Activated CD8-positive, alpha-beta memory T cell treated with anti-CD3 and anti-CD28 coated beads for 24 hours (primary cell): ENCODE data around the gene PRR12.
"Not testable (repeated sequence)": the region's sequence is repeated elsewhere in the genome, so short reads cannot be mapped to it uniquely, and the experiment has no call there.

Experiments used
- DNase-seq: peaks from one replicate; pipeline ENCODE4 v3.0.0-alpha.2; 2020

Gene PRR12

DNA sequence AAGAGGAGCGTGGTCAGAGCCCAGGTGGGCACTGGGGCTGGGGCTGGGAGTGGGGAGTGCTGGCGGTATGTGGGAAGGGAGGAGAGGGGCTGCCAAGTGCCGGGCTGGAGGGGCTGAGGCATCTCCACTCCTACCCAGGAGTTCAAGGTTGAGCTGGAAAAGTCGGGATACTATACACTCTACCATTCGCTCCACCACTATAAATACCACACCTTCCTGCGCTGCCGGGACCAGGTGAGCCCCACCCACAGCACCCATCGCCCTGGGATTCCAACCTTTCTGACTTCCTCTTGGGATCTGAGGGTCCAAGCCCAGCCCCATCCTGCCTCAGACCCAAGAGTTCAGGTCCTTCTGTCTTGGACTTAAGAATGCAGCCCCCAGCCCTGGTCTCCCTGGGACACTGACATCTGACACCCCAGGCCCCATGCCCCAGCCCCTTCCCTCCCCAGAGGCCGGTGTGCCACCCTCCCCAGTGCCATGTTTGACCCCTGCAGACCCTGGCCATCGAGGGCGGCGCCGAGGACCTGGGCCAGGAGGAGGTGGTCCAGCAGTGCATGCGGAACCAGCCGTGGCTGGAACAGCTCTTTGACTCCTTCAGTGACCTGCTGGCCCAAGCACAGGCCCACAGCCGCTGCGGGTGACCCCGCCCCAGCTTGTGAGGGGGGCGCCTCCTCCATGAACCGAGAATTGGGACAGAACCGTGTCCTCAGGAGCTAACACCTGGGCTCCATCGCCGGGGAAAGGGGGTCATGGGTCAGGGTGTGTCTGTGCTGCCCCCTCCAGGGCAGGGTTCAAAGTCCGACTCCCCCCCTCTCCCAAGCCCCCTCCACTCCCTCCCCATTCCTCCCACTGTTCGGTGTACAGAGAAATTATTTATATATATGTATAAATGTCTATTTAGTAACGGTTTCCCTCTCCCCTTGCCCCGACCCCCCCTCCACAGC, 34.3 kb downstream of the PRR12 start:
- no peak for DNase-seq

DNA sequence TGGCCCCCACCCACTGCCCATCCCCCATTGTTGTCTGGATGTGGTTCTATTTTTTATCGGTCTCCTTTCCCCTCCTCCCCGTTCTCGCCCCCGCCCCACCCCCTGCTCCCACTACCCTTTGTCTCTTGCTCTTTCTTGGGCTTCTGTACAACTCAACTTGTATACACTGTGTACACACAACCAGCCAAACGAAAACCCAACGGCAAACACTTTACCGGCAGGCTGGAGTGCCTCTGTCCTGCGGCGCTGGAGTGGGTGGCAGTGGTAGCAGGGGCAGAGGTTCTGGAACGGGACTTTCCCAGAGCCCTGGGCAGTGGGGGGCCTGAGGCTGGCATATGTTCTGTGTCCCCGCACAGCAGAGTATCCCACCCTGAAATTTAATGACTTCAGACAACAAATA, 35.2 kb downstream of the PRR12 start:
- DNase-seq = no peak

DNA sequence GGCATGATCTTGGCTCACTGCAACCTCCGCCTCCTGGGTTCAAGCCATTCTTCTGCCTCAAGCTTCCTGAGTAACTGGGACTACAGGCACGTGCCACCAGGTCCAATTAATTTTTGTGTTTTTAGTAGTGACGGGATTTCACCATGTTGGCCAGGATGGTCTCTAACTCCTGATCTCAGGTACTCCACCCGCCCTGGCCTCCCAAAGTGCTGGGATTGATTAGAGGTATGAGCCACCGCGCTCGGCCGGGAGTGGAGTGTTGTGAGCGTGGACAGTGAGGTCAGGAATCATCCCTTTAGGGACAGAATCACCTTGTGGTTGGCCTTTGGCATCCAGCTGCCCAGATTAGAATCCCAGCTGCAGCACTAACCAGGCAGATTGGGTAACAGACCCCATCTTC, 38.7 kb downstream of the PRR12 start:
- no peak for DNase-seq

DNA sequence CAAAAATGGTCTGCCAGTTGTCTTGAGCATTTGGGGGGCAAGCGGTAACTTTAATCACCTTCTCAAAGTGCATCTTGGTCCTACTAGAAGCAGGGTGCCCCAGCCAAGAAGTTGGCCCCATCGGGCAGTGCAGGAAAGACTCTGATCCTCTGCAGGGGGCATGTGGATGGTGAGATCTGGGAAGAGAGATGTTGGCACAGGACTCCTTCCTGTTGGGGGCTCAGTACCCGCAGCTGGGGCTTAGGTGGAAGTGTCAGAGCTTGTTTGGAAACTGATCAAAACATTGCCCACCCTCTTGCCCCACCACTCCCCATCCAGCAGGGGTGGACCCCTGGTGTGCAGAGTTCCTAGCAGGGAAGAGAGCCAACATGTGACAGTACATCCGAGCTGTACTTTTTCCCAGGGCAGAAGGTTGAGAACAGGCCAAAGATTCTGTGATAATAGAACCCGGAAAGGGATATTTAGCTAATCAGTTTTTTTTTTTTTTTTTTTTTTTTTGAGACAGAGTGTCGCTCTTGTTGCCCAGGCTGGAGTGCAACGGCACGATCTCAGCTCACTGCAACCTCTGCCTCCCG, 40.1 kb downstream of the PRR12 start:
- DNase-seq = no peak

DNA sequence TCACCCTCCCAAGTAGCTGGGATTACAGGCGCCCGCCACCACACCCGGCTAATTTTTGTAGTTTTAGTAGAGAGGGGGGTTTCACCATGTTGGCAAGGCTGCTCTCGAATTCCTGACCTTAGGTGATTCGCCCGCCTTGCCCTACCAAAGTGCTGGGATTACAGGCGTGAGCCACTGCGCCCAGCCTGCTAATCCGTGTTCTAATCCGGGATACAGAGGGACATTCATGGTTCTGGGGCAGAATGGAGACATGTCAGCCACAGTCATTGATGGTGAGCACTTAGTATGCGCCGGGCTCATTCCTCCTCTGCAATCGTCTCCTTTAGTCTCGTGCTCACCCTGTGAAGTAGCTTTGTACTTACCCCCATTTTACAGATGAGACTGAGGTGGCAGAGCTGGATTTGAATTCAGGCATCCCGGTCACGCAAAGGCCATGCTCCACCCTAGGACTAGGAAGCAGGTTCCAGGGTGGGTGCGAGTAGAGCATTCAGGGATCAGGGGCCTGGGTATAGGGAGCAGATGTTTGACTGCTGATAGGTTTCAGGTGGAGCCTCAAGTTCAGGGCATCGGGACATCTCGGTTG, 40.7 kb downstream of the PRR12 start:
- no peak for DNase-seq

DNA sequence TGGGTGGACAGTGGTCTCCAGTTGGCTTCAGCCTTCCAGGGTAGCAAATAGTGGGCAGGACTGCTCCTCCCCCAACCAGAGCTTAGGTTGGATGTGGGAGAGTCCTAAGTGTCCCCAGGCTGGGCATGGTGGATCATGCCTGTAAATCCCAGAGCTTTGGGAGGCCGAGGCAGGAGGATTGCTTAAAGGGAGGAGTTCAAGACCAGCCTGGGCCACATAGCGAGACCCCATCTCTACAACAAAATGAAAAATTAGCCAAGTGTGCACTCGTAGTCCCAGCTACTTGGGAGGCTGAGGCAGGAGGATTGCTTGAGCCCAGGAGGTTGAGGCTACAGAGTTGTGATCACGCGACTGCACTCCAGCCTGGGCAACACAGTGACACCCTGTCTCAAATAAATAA, 41.6 kb downstream of the PRR12 start:
- no peak for DNase-seq

DNA sequence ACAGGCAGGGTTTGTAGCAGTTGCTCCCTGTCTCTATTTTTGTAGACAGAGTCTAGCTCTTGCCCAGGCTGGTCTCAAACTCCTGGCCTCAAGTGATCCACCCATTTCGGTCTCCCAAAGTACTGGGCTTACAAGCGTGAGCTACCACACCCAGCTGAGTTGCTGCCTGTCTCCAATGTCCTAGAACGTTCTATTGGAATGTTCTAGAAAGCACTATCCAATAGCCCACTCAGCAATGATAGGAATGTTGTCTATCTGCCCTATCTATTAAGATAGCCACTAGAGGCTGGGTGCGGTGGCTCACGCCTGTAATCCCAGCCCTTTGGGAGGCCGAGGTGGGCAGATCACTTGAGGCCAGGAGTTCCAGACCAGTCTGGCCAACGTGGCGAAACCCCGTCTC, 42.3 kb downstream of the PRR12 start:
- DNase-seq = not testable (repeated sequence)

DNA sequence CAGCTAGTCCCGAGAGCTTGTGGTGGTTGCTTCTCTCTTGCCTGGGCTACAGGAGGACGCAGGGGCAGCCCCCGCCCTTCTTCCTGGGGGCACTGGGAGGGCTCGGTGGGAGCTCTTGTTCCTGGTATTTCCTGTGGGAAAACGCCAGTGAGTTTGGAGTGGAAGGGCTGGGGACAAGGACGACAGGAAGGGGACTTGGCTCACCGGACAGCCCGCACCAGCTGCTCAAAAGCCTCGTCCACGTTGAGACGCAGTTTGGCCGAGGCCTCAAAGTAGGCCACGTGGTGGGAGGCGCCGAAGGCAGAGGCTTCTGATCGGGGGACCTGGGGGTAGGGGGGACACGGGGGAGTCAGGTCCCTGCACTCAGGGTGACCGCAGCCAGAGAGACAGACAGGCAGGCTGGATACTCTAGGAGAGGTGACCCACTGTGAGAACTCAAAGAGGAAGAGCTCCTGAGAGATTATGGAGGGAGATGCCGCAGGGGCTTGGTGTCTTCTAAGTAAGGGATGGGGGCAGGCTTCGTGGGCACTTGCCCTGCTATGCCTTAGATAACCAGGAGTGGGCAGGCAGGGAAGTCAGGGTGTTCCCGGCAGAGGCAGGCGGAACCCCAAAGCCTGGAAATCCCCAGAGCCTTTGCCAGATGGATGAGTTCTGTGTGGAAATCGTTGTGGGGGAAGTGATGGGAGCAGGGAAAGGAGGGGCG, 44.7 kb downstream of the PRR12 start:
- DNase-seq = no peak

DNA sequence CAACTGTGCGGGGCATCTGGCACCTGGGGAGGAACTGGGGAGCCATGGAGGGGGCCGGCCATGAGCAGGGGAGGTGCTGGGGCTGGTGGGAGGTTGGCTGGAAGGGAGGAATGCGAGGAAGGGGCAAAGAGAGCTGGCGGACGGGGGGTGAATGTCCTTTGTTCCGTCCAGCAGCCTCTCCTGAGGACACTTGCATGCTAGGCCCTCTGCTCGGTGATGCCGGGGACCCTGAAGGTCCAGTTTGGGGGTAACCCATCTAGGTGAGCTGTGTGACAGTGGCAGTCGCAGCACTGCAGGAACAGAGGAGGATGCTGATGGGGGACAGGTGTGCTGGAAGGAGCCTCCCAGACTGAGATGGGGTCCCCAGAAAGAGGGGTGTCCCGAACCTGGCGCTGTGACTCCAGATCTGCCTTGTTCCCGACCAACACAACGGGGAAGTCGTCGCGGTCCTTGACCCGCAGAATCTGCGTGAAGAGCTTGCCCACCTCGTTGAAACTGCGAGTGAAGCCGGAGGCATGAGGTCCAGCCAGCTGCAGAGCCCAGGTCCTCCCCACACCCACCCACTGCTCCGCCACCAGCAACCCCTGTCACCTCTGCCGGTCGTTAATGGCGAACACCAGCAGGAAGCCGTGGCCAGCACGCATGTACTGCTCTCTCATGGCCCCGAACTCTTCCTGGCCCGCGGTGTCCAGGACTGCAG, 45.4 kb downstream of the PRR12 start:
- no peak for DNase-seq

DNA sequence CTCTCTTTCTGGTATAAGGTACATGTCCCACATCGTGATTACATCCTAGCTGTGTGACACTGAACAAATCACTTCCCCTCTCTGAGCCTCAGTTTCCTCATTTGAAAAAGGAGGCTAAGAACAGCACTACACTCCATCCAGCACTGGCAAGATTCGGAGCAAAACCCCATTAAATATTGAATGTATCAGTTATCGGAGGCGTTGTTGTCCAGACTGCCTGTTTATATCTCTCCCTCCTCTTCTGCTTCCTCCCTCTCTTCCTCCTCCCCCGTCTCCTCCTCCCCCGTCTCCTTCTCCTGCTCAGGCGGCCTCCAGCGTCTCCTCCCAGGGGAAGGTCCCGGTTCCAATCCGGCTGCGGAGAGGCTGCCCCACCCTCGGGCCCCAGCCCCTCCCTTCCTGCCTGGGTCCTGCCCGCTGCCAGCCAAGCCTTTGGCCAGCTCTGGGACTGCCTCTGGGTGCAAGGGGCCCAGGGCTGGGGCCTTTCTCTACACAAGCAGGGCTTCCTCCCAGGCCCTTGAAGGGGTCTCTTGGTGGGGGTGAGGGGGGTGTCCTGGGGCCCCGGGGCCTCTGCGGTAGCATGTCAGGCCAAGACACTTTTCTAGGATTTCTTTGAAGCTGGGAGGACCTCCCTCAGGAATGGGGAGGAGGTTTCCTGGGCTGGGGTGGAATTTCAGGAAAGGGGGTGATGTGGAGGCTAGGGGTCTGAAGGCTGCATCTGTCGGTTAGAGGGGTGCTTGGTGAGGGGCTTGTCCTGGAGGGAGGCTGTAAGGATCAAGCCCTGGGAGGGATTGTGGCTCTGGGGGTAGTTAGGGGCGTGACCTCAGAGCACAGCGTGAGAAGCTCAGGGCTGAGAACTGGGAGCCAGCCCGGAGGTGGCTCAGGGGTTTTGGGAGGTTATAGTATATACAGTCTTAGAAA, 47.1 kb downstream of the PRR12 start:
- DNase-seq = no peak

DNA sequence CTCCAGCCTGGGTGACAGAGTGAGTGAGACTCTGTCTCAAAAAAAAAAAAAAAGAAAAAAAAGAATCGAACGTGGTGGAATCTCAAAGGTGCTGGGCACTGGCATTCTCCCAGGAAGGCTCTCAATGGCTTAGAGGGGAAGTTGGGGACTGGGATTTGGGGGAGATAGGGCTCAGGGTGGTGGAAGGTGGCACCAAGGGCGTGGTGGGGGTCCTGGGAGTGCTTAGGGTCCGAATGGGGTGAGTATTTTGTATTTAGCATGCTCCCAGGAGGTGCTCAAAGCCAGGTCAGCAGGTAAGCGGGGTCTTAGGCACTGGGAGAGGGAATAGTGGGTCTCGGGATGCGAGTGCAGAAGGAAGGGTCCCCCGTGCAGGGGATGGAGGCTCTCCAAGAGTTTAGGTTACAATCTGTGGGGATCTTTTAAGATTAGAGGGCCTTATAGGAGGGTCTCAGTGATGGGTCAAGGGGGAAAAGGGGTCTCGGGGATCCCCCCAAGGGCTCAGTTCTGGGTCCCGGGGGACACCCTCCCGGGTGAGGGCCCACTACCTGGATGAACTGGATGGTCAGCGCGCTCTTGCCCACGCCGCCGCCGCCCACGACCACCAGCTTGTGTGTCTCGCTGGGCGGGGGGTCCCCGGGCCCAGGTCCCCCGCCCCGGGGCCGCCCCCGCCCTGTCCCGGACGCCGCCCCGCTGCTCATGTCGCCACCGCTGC, 48.6 kb downstream of the PRR12 start:
- no peak for DNase-seq

DNA sequence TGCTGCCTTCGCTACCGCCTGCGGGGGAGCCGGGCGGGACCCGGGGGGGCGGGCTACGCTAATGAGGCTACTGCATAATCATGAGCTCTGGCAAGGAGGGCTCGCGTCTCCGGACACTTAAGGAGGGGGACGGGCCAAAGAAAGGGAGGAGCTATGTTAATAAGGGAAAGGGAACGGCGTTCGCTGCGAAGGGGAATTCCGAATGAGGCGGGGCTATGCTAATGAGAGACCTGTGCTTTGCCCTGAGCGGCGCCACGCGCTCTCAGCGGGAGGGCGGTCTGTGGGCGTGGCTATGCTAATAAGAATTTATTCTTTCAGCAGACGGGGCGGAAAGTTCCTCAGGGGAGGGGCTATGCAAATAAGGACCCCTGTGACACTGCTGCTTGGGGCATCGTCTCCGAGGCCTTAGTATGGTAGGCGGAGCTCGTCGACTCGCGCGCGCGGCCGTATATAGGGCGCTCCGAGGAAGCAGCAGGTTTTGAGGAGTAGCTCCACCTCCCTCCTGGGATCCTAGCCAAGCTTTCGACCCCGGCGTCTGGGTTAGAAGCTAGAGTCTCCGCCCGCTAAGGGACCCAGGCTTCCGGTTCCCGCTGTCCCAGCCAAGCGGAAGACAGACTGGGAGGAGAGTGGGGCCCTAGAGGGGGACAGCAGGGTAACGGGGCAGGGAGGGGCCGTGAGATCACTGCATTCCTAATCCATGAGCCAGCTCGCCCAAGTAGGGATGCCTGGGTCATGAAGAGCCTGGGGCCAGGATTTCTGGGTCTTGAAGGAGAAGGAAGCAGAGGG, 49.3 kb downstream of the PRR12 start, which contains the start of gene RRAS:
Gene RRAS (minus strand): TSS at position 31 of the 786 bp plus-strand sequence. CDS start 45 bp downstream, outside the sequence.
- peak; percentile 99 for DNase-seq

DNA sequence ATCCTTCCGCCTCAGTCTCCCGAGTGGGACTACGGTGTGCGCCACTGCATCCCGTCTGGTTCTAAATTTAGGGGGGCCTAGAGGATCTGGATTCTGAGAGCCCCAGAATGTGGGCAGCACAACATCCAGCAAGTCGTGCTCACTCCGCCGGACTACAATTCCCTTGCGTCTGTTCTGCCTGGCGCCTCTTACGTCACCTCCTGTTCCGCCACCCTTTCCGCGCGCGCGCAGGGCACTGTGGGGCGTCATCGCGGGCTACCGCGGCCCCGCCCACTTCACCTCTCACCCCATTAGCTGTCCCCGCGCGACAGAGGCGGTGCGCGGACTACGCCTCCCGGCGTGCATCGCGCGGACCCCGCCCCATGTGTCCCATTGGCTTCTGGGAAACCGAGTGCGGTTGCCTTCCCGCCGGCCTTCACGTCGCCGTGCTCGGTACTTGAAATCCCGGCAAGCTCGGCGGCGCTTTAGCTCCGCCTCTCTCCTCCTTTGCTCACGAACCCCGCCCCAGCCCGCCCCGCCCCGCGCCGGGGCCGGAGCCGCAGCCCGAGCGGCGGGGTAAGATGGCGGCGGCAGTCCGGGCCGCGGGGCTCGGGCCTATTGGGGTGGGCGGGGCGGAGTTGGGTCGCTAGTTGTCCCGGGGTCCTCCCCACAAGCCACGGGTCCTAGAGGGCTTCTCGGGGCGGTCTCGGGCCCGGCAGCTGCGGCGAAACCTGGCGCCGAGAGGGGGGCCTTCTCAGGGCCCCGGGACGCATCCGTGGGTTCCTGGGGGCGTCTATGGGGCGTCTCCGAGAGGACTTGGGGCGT, 50.9 kb downstream of the PRR12 start, which contains the start of gene SCAF1:
Gene SCAF1 (plus strand): TSS at position 522 of the 804 bp plus-strand sequence. CDS start 2,818 bp downstream, outside the sequence.
- DNase-seq = peak; percentile 98

DNA sequence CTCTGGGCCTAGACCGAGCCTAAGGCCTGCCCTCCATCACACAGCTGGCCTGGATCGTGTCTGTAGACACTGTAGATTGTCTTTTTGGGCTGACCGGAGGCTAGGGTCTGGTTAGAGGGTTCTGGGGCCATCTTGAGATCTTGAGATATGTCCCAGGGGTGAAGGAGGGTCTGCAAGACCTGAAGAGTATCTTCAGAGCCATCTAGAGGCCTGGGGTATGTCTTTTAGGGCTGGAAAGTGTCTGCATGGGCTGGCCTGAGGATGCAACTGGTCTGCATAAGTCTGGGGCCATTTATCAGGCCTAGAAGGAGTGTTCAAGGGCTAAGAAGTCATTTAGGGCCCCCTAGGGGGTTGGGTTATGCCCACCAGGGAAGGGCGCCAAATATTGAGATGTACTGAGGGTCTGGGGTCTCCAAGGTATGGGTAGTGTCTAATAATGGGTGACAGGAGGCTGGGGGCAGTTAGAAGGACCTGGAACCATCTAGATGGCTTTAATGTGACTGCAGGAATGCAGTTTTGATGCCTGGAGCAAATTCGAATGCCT, 51.6 kb downstream of the PRR12 start:
- DNase-seq = no peak

DNA sequence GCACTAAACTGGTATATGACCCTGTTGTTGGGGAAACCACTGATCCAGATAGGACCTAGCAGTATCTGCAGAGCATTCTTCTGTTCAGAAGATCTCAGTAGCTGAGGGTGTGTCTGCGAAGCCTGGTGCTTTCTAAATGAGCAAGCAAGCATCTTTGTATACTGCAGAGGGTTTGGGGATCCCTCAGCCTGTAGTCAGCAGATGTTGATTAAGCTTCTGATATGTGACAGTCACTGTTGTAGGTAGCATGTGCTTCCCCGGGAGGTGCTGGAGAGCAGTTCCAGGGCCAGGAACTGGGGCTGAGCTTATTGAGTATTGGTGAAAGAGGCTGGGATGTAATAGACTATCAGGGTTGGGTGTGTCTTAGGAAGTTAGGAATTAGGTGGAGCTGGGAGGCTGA, 52.5 kb downstream of the PRR12 start:
- DNase-seq = no peak

DNA sequence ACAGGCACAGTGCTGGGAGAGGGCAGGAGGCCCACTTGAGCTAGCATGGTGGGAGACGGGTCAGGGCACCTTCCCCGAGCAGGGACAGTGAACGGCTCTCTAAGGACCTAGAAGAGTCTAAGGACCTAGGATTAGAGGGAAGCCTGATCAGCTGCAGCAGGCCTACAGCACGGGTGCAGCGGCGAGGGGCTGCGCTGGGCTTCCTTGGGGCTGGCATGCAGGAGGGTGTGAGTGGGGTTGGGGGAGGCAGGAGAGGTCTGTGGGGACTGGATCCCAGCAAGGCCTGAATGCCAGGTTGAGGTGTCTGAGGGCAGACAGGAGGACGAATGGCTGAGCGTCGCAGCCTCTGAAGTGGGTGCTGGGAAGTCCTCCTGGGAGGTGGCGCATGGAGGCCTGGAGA, 54.6 kb downstream of the PRR12 start:
- no peak for DNase-seq

DNA sequence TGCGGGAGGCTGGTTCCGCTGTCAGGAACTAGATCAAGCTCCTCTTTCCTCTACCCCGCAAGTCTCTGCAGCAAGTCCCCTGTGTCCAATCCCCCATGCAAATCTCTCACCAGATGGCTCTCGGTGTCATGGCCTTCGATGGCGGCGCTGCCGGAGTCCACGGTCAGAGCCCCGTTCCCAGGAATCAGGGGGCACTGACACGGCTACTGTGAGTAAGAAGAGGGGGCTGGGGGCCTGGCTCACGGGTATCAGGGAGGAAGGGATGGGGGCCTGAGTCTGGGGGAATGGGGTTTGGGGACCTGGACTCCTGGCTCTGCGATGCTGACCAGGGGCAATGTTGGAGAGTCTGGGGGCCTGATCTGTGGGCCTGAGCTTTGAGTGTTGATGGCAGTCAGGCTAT, 55.0 kb downstream of the PRR12 start:
- DNase-seq = no peak

DNA sequence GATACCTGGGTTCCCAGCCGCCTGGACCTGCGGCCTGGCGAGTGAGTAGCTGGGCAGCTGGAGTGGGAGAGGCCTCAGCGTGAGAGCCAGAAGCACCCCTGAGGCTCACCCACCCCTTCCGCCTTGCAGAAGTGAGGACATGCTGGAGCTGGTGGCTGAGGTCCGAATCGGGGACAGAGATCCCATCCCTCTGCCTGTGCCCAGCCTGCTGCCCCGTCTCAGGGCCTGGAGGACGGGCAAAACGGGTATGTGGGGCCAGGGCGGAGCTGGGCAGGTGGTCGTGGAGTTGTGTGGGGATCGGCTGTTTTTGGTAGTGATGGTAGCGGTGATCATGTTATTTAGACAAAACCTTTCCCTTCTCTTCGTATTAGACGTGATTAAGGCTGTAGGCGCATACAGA, 55.6 kb downstream of the PRR12 start:
- DNase-seq = no peak
